Measurements from ENCODE around the gene CRYM.
"Not testable (repeated sequence)": the region's sequence is repeated elsewhere in the genome, so short reads cannot be mapped to it uniquely, and the experiment has no call there.

DNA sequence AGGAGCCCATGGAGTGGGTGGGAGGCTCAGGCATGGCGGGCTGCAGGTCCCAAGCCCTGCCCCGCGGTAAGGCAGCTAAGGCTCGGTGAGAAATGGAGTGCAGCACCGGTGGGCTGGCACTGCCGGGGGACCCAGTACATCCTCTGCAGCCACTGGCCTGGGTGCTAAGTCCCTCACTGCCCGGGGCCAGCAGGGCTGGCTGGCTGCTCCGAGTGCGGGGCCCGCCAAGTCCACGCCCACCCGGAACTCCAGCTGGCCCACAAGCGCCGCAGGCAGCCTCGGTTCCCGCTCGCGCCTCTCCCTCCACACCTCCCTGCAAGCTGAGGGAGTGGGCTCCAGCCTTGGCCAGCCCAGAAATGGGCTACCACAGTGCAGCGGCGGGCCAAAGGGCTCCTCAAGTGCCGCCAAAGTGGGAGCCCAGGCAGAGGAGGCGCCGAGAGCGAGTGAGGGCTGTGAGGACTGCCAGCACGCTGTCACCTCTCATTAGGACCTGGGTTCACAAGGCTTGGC is 34.8 kb upstream of the CRYM start:
- TF ChIP-seq, protein P1, sequence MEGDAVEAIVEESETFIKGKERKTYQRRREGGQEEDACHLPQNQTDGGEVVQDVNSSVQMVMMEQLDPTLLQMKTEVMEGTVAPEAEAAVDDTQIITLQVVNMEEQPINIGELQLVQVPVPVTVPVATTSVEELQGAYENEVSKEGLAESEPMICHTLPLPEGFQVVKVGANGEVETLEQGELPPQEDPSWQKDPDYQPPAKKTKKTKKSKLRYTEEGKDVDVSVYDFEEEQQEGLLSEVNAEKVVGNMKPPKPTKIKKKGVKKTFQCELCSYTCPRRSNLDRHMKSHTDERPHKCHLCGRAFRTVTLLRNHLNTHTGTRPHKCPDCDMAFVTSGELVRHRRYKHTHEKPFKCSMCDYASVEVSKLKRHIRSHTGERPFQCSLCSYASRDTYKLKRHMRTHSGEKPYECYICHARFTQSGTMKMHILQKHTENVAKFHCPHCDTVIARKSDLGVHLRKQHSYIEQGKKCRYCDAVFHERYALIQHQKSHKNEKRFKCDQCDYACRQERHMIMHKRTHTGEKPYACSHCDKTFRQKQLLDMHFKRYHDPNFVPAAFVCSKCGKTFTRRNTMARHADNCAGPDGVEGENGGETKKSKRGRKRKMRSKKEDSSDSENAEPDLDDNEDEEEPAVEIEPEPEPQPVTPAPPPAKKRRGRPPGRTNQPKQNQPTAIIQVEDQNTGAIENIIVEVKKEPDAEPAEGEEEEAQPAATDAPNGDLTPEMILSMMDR (IDR thresholded peaks at IDR 0.05) = not testable (repeated sequence)
- not testable (repeated sequence) for TF ChIP-seq POLR2A, EP300 (IDR thresholded peaks at IDR 0.05)
